Fibroblast of villous mesenchyme (primary cell): Measurements from ENCODE around the gene MMAB. TPM values are rescaled to one million over a fixed set of nuclear protein-coding genes. Genes with fewer than 3 reads are reported as not detected.

Source experiments
- DNase-seq: peaks from one replicate; pipeline ENCODE4 v3.0.0-alpha.2; 2010; ENCODE audit warnings: low read depth
- H3K4me3 ChIP-seq: 2 replicates; pipeline ENCODE4 v1.5.1; 2011; ENCODE audit warnings: low read depth, mild to moderate bottlenecking, low read length
- CTCF ChIP-seq: IDR thresholded peaks from 2 replicates; pipeline ENCODE4 v1.5.1; 2012; ENCODE audit warnings: low read depth, mild to moderate bottlenecking, low read length; ENCODE audit not compliant: insufficient read depth
- total RNA-seq: library from RNA; depleted of rRNA; stranded (reverse); fragments of >200 nt; gene quantifications from 2 replicates; pipeline ENCODE4 v1.2.3, GENCODE V29; 2012

MMAB gene
- total RNA-seq, 1 donor = 34.1 TPM

DNA sequence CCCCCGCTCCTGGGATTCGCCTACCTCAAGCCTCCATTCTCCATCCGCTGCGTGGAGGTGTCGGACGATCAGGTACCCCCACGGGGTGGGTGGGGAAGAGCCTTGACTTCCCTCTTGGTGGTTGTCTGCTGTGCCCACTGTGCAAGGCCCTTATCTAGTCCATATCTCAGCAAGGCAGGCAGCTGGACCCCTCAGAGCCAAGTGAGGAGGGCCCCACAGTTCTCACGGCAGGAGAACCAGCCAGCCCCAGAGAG, 39.9 kb downstream of the MMAB start:
- no peak for DNase-seq
- TF ChIP-seq CTCF = no peak
- H3K4me3 ChIP-seq = no peak overlapping the region

- no peak for TF ChIP-seq CTCF
- DNase-seq = no peak
- no peak overlapping the region for H3K4me3 ChIP-seq
These were observed 40.4 kb downstream of the MMAB start for GRCh38 chr12:109532721-109533486.

DNA sequence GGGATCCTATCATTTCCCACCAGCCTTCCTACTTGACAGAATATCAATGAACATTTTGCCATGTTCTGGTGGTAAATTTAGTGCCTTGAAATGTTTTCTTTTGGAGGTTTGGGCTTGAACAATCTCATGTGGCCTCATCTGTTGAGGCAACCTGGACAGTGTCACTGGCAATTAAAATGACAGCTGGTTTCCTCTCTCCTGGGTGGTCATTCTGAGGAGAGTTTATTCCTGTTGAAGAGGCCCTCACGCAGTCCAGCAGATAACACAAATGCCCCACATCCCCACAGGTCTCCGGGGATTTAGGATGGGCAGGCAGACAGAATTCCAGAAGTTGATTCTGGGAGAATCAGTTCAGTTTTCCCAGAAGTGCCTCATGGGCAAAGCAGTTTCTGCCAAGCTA, 41.9 kb downstream of the MMAB start:
- peak; percentile 69 for DNase-seq
- no peak overlapping the region for H3K4me3 ChIP-seq
- TF ChIP-seq CTCF = no peak

- DNase-seq = peak; percentile 45
- TF ChIP-seq CTCF = no peak
- no peak overlapping the region for H3K4me3 ChIP-seq
These were observed 43.3 kb downstream of the MMAB start for GRCh38 chr12:109529691-109530640.

DNA sequence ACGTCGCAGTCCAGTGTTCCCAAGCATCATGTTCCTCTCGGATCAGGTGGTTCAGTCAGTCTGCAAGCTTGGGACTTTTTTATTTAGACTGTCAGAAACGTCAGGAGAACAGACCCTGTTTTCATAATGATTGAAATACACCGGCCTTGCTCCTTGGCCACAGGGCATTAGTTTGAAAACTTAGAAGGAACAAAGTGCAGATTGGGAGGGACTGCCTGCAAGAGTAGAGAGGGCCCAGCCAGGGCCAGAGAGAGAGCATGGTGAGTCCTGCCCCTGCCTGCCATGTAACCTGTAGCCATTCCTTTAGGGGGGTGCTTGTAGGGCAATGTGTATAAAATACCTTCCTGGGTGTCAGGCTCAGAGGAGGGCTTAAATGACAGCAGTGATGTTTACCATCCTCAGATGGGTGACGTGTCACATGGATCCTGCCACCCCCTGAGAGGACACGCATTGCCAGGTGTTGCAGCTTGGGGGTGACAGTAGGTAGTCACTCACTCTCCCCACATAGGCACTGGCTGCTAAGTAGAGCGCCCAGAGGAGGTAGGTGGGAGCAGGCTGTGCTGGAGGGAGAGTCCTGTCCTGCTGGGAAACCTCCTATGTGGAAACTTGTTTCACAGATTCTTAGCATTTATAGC, 45.7 kb downstream of the MMAB start:
- no peak for TF ChIP-seq CTCF
- no peak for DNase-seq
- no peak overlapping the region for H3K4me3 ChIP-seq

DNA sequence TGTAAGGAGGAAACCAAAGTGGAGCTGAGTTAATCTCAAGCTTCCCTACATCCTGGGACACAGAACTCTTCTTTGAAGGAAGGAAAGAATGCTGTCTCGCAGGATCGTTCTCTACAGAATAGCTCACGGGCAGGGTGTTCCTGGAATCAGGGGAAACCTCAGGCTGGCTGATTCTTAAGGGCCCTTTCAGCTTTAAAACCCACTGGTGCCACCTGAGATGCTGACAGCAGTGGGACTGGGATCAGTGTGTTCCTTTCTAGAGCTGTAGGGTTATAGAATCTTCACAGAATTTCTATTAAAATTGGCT, 48.1 kb downstream of the MMAB start:
- no peak for DNase-seq
- TF ChIP-seq CTCF = no peak

More for the DNA sequence above, 48.1 kb downstream of the MMAB start:
- no peak overlapping the region for H3K4me3 ChIP-seq
